GM19397 (cell line): ENCODE data around the gene ZNF608.

ENCODE experiments used
- ATAC-seq: cut with Tn5 transposase; IDR thresholded peaks from one replicate; pipeline ENCODE4 v1.9.1; 2021; ENCODE audit warnings: mild to moderate bottlenecking, moderate library complexity; ENCODE audit not compliant: unreplicated experiment

ZNF608 gene, protein sequence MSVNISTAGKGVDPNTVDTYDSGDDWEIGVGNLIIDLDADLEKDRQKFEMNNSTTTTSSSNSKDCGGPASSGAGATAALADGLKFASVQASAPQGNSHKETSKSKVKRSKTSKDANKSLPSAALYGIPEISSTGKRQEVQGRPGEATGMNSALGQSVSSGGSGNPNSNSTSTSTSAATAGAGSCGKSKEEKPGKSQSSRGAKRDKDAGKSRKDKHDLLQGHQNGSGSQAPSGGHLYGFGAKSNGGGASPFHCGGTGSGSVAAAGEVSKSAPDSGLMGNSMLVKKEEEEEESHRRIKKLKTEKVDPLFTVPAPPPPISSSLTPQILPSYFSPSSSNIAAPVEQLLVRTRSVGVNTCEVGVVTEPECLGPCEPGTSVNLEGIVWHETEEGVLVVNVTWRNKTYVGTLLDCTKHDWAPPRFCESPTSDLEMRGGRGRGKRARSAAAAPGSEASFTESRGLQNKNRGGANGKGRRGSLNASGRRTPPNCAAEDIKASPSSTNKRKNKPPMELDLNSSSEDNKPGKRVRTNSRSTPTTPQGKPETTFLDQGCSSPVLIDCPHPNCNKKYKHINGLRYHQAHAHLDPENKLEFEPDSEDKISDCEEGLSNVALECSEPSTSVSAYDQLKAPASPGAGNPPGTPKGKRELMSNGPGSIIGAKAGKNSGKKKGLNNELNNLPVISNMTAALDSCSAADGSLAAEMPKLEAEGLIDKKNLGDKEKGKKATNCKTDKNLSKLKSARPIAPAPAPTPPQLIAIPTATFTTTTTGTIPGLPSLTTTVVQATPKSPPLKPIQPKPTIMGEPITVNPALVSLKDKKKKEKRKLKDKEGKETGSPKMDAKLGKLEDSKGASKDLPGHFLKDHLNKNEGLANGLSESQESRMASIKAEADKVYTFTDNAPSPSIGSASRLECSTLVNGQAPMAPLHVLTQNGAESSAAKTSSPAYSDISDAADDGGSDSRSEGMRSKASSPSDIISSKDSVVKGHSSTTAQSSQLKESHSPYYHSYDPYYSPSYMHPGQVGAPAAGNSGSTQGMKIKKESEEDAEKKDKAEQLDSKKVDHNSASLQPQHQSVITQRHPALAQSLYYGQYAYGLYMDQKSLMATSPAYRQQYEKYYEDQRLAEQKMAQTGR (N-terminal part only)

GRCh38 chr5:124745928-124746915 lies at the start of gene ZNF608:
Gene ZNF608 (minus strand): TSS chr5:124746639. CDS start chr5:124744989, 1,650 bp downstream.
- no peak for ATAC-seq

GRCh38 chr5:124795829-124796228 lies 49.4 kb upstream of the ZNF608 start:
- no peak for ATAC-seq

GRCh38 chr5:124790895-124791732 lies 44.7 kb upstream of the ZNF608 start:
- no peak for ATAC-seq

DNA sequence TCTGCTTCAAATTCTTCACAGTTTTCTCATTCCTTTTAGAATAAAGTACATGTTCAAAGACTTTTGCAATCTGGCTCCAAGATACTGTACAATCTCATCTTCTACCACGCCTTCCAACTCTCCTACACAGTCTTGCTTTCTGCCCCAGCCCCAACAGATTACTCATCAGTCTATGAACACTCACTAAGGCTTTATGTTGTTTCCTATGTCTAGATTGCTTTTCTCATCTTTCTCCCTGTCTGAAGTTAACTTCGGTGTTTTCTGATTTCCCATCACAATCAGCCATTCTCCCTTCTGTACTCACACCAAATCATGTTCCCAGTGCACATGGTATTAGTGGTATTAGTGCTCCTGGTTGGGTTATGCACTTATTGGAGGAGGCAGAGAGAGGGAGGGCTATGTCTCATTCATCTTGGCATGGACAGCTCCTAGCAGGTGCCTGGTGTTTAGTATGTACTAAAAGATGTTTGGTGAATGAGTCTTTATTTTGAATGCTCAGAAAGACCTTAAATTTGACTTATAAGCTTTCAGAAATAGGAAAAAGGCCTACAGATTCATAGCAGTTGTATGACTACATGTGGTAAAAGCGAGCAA lies 44.0 kb upstream of the ZNF608 start:
- ATAC-seq = no peak

DNA sequence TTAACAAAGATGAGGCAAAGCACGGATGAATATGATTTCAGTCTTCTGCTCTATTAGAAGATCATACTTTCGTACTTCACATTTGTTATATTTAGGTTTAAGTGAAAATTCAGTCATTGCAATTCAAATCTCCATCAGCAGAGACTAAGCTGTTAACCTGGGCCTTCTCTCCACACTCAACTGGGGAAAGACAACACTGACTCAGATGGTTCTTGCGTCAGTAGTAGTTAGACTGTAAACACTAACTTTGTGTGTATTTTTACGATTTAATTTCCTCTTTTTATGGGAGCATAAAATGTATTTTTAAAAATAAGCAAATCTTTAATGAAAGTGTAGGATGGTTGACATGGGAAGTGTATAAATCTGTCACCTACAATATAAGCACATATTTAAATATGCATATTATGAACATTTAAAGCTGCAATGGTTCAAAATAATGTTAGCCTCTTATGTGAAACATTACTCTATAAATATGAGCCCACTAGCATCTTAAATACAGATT lies 42.7 kb upstream of the ZNF608 start:
- ATAC-seq = no peak

DNA sequence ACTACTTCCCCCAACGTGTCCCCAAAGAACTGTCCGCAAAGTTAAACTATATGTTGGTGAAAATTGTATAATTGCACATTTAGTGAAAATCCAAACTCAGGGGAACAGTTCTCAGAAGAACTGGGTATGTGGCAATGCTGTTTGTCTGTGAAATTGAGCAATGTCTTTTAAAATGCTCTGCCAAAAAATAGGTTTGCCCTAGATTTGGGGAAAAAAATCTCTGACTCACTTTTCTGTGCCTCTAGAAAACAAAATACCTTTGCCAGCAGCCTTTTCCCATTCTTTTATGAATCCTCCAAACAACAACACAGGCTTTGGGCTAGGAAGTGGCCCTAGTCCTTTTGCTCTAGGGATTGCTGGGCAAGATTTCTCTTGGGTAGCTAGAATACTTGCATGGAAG lies 37.4 kb upstream of the ZNF608 start:
- no peak for ATAC-seq

- ATAC-seq = no peak
Measured at GRCh38 chr5:124783285-124783684, 36.8 kb upstream of the ZNF608 start.

DNA sequence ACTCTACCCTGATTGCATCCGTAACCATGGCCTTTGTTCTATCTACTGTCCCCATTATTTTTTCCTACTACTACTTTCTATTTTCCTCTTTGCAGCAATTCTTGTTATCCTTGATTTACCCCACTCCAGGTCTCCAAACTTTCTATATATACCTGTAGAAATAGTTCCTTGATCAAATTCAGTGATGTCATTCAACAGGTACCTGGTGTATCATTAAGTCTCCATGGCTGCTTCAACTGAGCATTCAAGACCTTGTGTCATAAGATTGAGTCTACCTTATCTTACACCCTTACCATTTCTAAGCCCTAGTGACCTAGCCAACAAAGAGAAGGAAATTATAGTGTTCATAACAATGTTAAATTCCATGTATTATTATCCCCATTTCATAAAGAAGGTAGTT lies 35.8 kb upstream of the ZNF608 start:
- ATAC-seq = no peak

GRCh38 chr5:124780011-124780410 lies 33.6 kb upstream of the ZNF608 start:
- ATAC-seq = no peak

DNA sequence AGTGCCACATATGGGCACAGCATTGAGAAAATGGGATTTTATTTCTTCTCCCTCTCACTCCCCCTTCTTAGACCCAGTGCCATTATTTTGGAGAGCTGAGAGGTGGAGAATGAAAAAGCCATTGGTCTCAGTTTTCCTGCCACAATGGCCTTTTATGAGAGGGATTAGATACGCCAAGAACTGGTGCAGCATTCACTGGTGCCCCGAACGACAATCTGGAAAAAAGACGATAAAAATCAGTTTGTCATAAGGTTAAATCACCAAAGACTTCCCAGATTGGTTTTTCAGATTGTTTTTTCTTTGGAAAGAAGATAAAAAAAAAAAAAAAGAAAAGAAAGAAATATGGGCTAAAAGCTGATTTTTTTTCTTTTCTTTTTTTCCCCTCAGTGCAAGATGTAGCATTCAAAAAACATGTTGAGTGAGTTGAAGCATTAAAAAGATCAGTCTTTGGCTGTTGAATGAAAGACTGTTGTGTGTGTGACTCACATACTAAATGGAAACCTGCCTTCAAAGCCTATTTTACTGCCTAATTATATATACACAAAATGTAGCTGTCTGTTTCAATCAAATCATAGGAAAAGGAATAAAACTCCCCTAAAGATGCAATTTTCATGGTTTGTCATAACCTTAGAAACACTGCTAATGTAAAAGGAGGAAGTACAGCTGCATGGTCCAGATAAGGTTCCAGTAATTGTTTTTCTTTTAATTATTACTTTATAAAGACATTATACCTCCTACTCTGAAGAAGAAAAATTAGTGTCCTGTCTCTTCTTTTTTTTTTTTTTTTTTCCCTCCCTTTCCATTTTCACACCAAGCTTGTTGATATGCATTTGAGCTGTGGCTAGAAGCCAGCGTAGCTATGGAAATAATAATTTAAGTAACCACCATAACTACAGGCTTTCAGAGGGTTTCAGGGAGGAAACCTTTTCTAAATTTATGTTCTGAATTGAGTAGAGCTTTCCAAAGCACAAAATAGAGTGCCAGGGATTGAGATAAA lies 27.2 kb upstream of the ZNF608 start:
- ATAC-seq = no peak

DNA sequence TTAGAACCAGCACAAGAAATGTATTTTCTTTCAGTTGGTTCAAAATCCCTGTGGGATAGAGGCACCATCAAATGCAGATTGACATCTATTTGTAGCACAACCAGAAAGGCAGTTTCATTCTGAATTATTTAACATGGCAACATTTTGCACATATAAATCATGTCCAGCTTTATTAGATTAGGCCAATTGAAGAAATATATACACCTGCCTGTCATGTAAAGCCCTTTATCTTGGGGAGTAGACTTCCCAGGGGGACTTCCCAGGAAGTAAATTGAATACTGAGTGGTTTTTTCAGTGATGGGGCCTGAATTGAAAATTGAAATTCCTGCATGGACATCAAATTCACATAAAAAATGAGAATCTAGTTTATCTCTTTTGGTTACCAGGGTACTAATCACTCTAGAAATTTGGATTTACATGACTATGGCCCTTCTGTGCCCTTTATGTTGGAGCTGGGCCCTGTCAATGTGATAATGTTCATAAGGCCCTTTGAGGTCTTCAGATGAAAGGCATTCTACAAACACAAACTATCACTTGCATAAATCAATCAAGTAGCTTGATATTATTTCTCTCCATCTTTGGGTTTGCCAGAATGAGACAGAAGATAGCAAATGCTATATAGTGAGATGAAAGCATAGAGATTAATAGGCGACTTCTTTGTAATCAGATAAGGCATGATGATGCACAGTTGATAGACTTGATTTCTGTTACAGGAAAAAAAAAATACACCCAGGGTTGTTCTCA lies 26.2 kb upstream of the ZNF608 start:
- no peak for ATAC-seq

DNA sequence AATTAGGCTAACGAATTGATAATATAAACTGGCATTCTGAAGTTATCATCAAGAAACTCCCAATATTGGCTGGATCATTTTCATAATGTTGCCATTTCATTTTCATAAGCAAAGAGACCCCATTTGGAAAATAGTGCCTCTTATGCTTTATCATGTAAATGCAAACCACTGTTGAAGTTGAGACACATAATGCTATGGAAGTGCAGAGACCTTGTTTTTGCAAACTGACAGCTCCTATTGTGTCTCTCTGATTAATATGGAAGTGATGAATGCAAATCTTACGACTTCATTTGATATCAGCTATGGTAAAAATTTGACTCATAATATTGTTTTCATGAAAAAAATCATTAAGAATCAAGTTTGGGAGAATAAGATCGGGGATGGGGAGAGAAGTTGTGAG lies 25.3 kb upstream of the ZNF608 start:
- ATAC-seq = no peak

DNA sequence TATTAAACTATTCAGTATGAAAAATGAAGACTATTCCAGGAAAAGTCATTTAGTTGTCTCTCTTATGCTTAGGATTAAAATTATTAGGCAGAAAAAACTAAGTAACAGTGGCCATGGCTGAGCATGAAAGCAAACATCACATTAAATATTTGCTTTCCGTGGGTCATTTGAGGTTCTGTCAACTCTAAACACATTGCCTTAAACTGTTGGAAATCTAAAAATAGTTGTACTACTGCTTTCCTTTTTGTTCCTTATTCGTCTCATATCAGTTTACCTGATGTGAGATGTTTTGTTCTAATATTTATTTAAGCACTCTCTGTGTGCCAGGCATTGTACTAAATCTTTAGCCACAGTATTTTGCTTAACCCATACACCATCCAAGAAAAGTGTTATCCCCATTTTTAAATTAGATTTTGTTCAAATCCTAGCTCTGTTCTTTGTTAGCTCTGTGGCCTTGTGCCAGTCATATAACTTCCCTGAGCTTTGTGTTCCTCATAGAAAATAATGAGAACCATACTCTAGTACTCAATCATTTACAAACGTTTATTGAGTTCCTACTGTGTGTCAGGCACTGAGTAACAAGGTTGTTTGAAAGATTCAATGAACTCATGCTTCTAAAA lies 18.7 kb upstream of the ZNF608 start:
- ATAC-seq = no peak

- ATAC-seq = no peak
Measured at GRCh38 chr5:124764585-124764984, 18.1 kb upstream of the ZNF608 start.

DNA sequence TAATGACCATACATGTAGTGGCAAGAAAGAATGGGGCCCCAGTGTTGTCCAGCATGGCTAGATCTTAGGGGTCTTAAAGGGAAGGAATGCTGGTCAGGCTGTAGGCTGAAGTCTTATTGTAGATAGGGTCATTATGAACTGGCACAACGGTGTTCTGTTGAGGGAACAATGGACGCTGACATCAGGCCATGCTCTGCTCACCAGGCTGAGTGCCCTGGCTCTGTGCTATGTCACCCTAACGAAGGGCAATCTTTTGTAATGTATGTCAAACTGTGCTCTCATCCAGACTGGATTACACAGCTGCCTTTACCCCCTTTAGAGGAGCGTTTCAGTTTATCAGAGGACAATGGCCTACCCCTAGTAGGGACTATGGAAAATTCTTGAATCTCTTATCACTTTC lies 14.6 kb upstream of the ZNF608 start:
- no peak for ATAC-seq

GRCh38 chr5:124760608-124761007 lies 14.2 kb upstream of the ZNF608 start:
- no peak for ATAC-seq
